ENCODE results near the gene JPH2. TPM values are rescaled to one million over a fixed set of nuclear protein-coding genes. Genes with fewer than 3 reads are reported as not detected.

Gene JPH2
- total and polyA plus RNA-seq, 2 of the 4 experiments (the other 2 are of a cell fraction): 0.44 to 0.54 TPM

DNA sequence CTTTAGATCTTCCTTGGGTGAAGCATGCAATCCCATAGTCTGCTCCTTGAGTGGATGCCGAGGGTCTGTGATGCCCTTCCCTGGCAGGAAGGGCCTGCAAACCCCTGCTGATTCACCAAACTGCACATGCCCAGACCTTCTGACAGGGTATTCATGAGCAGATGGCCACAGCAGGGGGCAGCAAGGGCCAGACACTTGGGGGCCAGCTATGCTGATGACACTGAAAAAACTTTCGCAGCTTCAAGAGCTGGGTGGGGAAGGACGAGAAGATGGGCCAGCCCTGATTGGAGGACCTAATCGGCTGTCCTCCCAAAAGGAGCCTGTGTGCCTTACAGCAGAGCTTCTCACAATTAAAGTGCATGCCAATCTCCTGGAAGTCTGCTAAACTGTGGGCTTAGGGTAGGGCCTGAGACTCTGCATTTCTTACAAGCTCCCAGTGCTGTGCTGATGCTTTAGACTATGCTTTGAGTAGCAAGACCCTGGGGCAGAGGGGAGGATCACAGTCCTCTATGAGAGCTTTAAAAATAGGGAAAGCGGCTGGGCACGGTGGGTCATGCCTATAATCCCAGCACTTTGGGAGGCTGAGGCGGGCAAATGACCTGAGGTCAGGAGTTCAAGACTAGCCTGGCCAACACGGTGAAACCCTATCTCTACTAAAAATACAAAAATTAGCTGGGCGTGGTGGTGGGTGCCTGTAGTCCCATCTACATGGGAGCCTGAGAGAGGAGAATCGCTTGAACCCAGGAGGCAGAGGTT is 44.9 kb upstream of the JPH2 start:
- no peak overlapping the region for H2AFZ ChIP-seq (replicated peaks; ENCODE audit: low read length, poor library complexity)
- ChIA-PET POLR2A (ENCODE audit: unreplicated experiment) (no interaction called here), CTCF (no interaction called here)
- no peaks in the 10 kb centered on the region for H3K79me1 ChIP-seq (ENCODE audit: low read depth in 1 of 2, low read length in 2 of 2)
- intact Hi-C loops (cut with micrococcal nuclease) (no loop called here), in situ Hi-C loops (cut with MboI; ENCODE audit: low sequenced_read_pairs) (no loop called here), dilution Hi-C loops (cut with HindIII; ENCODE audit: low sequenced_read_pairs, unreplicated experiment) (no loop called here)
- peaks cover 4% of the 10 kb centered on the region; the same call in 1 of the 2 replicates for H3K27me3 ChIP-seq (ENCODE audit: control insufficient read depth, insufficient read depth, low read length)
- no peaks in the 10 kb centered on the region for H3K4me1 ChIP-seq (ENCODE audit: control insufficient read depth, insufficient read depth, low read length)
- H3K14ac ChIP-seq (replicated peaks; ENCODE audit: low read depth, low read length): no peak overlapping the region
- no peak overlapping the region for H2BK20ac ChIP-seq (ENCODE audit: low read depth, low read length)
- H3K9me1 ChIP-seq (ENCODE audit: insufficient read depth, low read length): no peaks in the 10 kb centered on the region
- H3K4me2 ChIP-seq (ENCODE audit: low read depth, low read length): no peak overlapping the region
- no peak overlapping the region for H2BK120ac ChIP-seq (ENCODE audit: low read depth, low read length)
- H2AK5ac ChIP-seq (ENCODE audit: low read depth, low read length): no peak overlapping the region
- no peak overlapping the region for H4K8ac ChIP-seq (ENCODE audit: low read depth in 2 of 2, low read length in 2 of 2)
- H3K27ac ChIP-seq (ENCODE audit: insufficient read depth, low read length): no peak overlapping the region
- H3K4ac ChIP-seq (ENCODE audit: low read depth, low read length): no peak overlapping the region
- no peak overlapping the region for H3K9ac ChIP-seq (ENCODE audit: low read depth, low read length)
- TF ChIP-seq MAZ (IDR thresholded peaks at IDR 0.05; ENCODE audit: borderline replicate concordance, low read depth, low read length): no peak
- TF ChIP-seq RFX5 (IDR thresholded peaks at IDR 0.05; ENCODE audit: low read depth, low read length): no peak
- no peak for TF ChIP-seq CHD1 (IDR thresholded peaks at IDR 0.05; ENCODE audit: low read depth, low read length)
- TF ChIP-seq RCOR1 (IDR thresholded peaks at IDR 0.05; ENCODE audit: insufficient replicate concordance, low read length): no peak
- TF ChIP-seq POLR2A (IDR thresholded peaks at IDR 0.05; ENCODE audit: low read depth, low read length): no peak
- no peak for TF ChIP-seq NFE2L2 (IDR thresholded peaks at IDR 0.05; ENCODE audit: low read depth, low read length)
- no peak for TF ChIP-seq ELK1 (IDR thresholded peaks at IDR 0.05; ENCODE audit: borderline replicate concordance, low read depth, low read length)
- TF ChIP-seq CTCF (conservative IDR thresholded peaks at IDR 0.05; ENCODE audit: low read depth, low read length): no peak
- no peak for TF ChIP-seq RAD21 (IDR thresholded peaks at IDR 0.05; ENCODE audit: low read length)
- no peak for TF ChIP-seq FOS (IDR thresholded peaks at IDR 0.05; ENCODE audit: low read depth, low read length)
- TF ChIP-seq SMC3 (IDR thresholded peaks at IDR 0.05; ENCODE audit: low read depth, low read length): no peak
- no peak for TF ChIP-seq MAFK (IDR thresholded peaks at IDR 0.05; ENCODE audit: low read depth, low read length)
- TF ChIP-seq MXI1 (IDR thresholded peaks at IDR 0.05; ENCODE audit: borderline replicate concordance, low read depth, low read length): no peak
- TF ChIP-seq CEBPB (IDR thresholded peaks at IDR 0.05; ENCODE audit: low read depth, low read length): no peak
- TF ChIP-seq BHLHE40 (IDR thresholded peaks at IDR 0.05; ENCODE audit: low read depth, low read length): no peak
- TF ChIP-seq, protein P1, sequence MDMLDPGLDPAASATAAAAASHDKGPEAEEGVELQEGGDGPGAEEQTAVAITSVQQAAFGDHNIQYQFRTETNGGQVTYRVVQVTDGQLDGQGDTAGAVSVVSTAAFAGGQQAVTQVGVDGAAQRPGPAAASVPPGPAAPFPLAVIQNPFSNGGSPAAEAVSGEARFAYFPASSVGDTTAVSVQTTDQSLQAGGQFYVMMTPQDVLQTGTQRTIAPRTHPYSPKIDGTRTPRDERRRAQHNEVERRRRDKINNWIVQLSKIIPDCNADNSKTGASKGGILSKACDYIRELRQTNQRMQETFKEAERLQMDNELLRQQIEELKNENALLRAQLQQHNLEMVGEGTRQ (IDR thresholded peaks at IDR 0.05; ENCODE audit: low read depth, low read length): no peak
- H3K23ac ChIP-seq (ENCODE audit: low read depth, low read length): no peak overlapping the region
- BruUV-seq (replicated peaks): no TSS peak
- H3K9me3 ChIP-seq (ENCODE audit: control insufficient read depth, insufficient read depth, low read length): no peaks in the 10 kb centered on the region
- no peaks in the 10 kb centered on the region for H3K36me3 ChIP-seq (ENCODE audit: control insufficient read depth, insufficient read depth, low read length)
- ATAC-seq (ENCODE audit: low read depth) (no peak; the same call in 1 of the 2 replicates), DNase-seq (no peak)
- no peak overlapping the region for H4K91ac ChIP-seq (ENCODE audit: insufficient read depth, low read depth, low read length)
- no peak overlapping the region for H2BK15ac ChIP-seq (ENCODE audit: low read depth, low read length)
- H3K4me3 ChIP-seq (ENCODE audit: insufficient read depth, low read depth, low read length): no peak overlapping the region
- no peak overlapping the region for H3K56ac ChIP-seq (ENCODE audit: extremely low read depth, insufficient read depth, low read length)
- no peak overlapping the region for H2BK5ac ChIP-seq (ENCODE audit: low read depth, low read length, poor library complexity, severe bottlenecking)
- 16% methylated on average over 3 of the region's 10 CpGs; no CpG with 5 or more reads in 1 of the 2 experiments for WGBS, 2 experiments (ENCODE audit: extremely low coverage in 2 of 2, insufficient read length in 1 of 2)
- no peak overlapping the region for H4K5ac ChIP-seq (ENCODE audit: low read depth, low read length)
- H3K18ac ChIP-seq (ENCODE audit: low read depth, low read length): no peak overlapping the region
- H4K20me1 ChIP-seq (ENCODE audit: insufficient read depth, low read length): no peaks in the 10 kb centered on the region
- H2AK9ac ChIP-seq (replicated peaks; ENCODE audit: low read depth, low read length, poor library complexity): no peak overlapping the region
